Ovary (tissue), 3 donors: ENCODE measurements around the gene SEMA5A.

Experiments
- CTCF ChIP-seq, 3 donors: fragments of 450-650 bp in 2 of 3; fragments of 200-600 bp in 1 of 3; IDR thresholded peaks; one replicate each; pipeline versions ENCODE4 v1.5.1 to v1.8.0; 2016 to 2022; ENCODE audit warnings: antibody characterized with exemption in 3 of 3, mild to moderate bottlenecking in 1 of 3
- EP300 ChIP-seq: sonication (generic); formaldehyde crosslinking; IDR thresholded peaks from one replicate; pipeline ENCODE4 v1.6.1; 2017; ENCODE audit warnings: antibody characterized with exemption
- donor health status: DM: no; HTN: no; CAD: no.

- no peak for TF ChIP-seq EP300
- no peak for TF ChIP-seq CTCF (IDR thresholded peaks at IDR 0.05)
Measured at GRCh38 chr5:9464478-9464877, 81.4 kb downstream of the SEMA5A start.
